Upper lobe of left lung (tissue), 6 donors: Measurements from ENCODE around the gene ABT1. TPM values are rescaled to one million over a fixed set of nuclear protein-coding genes. Genes with fewer than 3 reads are reported as not detected.

ENCODE experiments used
- ATAC-seq, 2 donors: fragments of 200-7000 bp; cut with Tn5 transposase; one replicate each; pipeline ENCODE4 v1.9.1; 2022; ENCODE audit warnings: mild to moderate bottlenecking in 2 of 2, moderate library complexity in 2 of 2; ENCODE audit not compliant: low FRiP score in 2 of 2
- DNase-seq, 2 donors: peaks; one replicate each; pipeline ENCODE4 v3.0.0-alpha.2; 2019 to 2020
- H3K27ac ChIP-seq, 4 donors: fragments of 200-600 bp; sonication (generic); one replicate each; pipeline ENCODE4 v1.5.1; 2016 to 2019
- H3K27me3 ChIP-seq, 4 donors: fragments of 200-600 bp; sonication (generic); one replicate each; pipeline ENCODE4 v1.5.1; 2017 to 2019
- H3K36me3 ChIP-seq, 4 donors: fragments of 200-600 bp; sonication (generic); one replicate each; pipeline ENCODE4 v1.5.1; 2016 to 2019
- H3K4me1 ChIP-seq, 4 donors: fragments of 200-600 bp; sonication (generic); one replicate each; pipeline ENCODE4 v1.5.1; 2018 to 2019
- H3K4me3 ChIP-seq, 4 donors: fragments of 200-600 bp; sonication (generic); one replicate each; pipeline ENCODE4 v1.5.1; 2017 to 2019; ENCODE audit warnings: mild to moderate bottlenecking in 2 of 4, moderate library complexity in 1 of 4
- H3K9me3 ChIP-seq, 4 donors: fragments of 200-600 bp; sonication (generic); one replicate each; pipeline ENCODE4 v1.5.1; 2018 to 2019
- CTCF ChIP-seq, 6 experiments: fragments of 450-650 bp in 4 of 6; fragments of 200-600 bp in 2 of 6; sonication (generic) in 2 of 6; IDR thresholded peaks; one replicate each; pipeline ENCODE4 v1.5.1; 2016 to 2019; ENCODE audit warnings: antibody characterized with exemption in 6 of 6
- EP300 ChIP-seq, 4 donors: sonication (generic); formaldehyde crosslinking; IDR thresholded peaks; one replicate each; pipeline ENCODE4 v1.5.1; 2017; ENCODE audit warnings: antibody characterized with exemption in 4 of 4, control low read depth in 2 of 4
- POLR2A ChIP-seq, 4 donors: fragments of 450-650 bp; IDR thresholded peaks; one replicate each; pipeline ENCODE4 v1.5.1; 2016 to 2017; ENCODE audit warnings: antibody characterized with exemption in 4 of 4, mild to moderate bottlenecking in 2 of 4
- POLR2AphosphoS5 ChIP-seq, 2 donors: sonication (generic); formaldehyde crosslinking; IDR thresholded peaks; one replicate each; pipeline ENCODE4 v1.5.1; 2017; ENCODE audit warnings: antibody characterized with exemption in 2 of 2
- WGBS, 2 donors: methylation state at CpG; one replicate each; pipeline ENCODE4 v1.1.5; 2017 to 2018; 5-methylcytosine and 5-hydroxymethylcytosine counted together
- total RNA-seq, 6 donors: library from RNA; depleted of rRNA in 4 of 6; stranded (reverse); fragments of >200 nt in 4 of 6; gene quantifications; one replicate each; pipeline versions ENCODE4 v1.1.0 to v1.2.1, GENCODE V29; 2016 to 2021
- donor health status: DM: no; HTN: no; CAD: no; lungs with moderate emphysema.
- donor health status: DM: no; HTN: yes; CAD: no; lungs with severe emphysema.

The ABT1 gene
- total RNA-seq, 6 donors from 2014 or later: 6.3 to 22.5 (median 15.4) TPM

- H3K36me3 ChIP-seq: no peaks in the 10 kb centered on the region
- DNase-seq (no peak), ATAC-seq (no peak)
- WGBS, 2 donors: 0 to 96% methylated on average over 1 of the region's 1 CpG
- H3K4me3 ChIP-seq: no peak overlapping the region
- H3K4me1 ChIP-seq: no peaks in the 10 kb centered on the region
- no peak for TF ChIP-seq CTCF (IDR thresholded peaks at IDR 0.05)
- no peak for TF ChIP-seq EP300 (IDR thresholded peaks at IDR 0.05)
- TF ChIP-seq POLR2AphosphoS5 (IDR thresholded peaks at IDR 0.05): no peak
- peaks cover 0 to 5% (median 0%) of the 10 kb centered on the region in 4 donors for H3K9me3 ChIP-seq
- no peak overlapping the region for H3K27ac ChIP-seq
- H3K27me3 ChIP-seq: no peaks in the 10 kb centered on the region
These were observed 26.6 kb downstream of the ABT1 start for GRCh38 chr6:26623339-26623859.

- Histone ChIP-seq H3K4me1 (no peaks in the 10 kb centered on the region), H3K4me3 (no peak overlapping the region), H3K27me3 (no peaks in the 10 kb centered on the region), H3K36me3 (no peaks in the 10 kb centered on the region), H3K27ac (no peak overlapping the region), H3K9me3 (peaks cover 0 to 5% (median 0%) of the 10 kb centered on the region in 4 donors)
- WGBS, 2 donors: 93 to 98% methylated on average over 1 of the region's 1 CpG
- TF ChIP-seq EP300 (IDR thresholded peaks at IDR 0.05) (no peak), CTCF (IDR thresholded peaks at IDR 0.05) (no peak), POLR2A (IDR thresholded peaks at IDR 0.05) (no peak), POLR2AphosphoS5 (IDR thresholded peaks at IDR 0.05) (no peak)
- ATAC-seq (no peak), DNase-seq (no peak)
These were observed 27.8 kb downstream of the ABT1 start for GRCh38 chr6:26624557-26624956.

GRCh38 chr6:26627843-26628242 is 31.1 kb downstream of the ABT1 start:
- no peak overlapping the region for H3K4me3 ChIP-seq
- TF ChIP-seq POLR2AphosphoS5 (IDR thresholded peaks at IDR 0.05): no peak
- no peak for TF ChIP-seq POLR2A (IDR thresholded peaks at IDR 0.05)
- no peak for TF ChIP-seq CTCF (IDR thresholded peaks at IDR 0.05)
- TF ChIP-seq EP300 (IDR thresholded peaks at IDR 0.05): no peak
- DNase-seq (no peak), ATAC-seq (no peak)
- no peaks in the 10 kb centered on the region for H3K36me3 ChIP-seq
- H3K9me3 ChIP-seq: peaks cover 0 to 5% (median 0%) of the 10 kb centered on the region in 4 donors
- H3K27ac ChIP-seq: no peak overlapping the region
- no peaks in the 10 kb centered on the region for H3K27me3 ChIP-seq
- 81 to 84% methylated on average over 7 of the region's 7 CpGs for WGBS, 2 donors
- H3K4me1 ChIP-seq: no peaks in the 10 kb centered on the region

- DNase-seq (no peak), ATAC-seq (no peak)
- 28 to 44% methylated on average over 1 of the region's 1 CpG for WGBS, 2 donors
- H3K27ac ChIP-seq: no peak overlapping the region
- no peak for TF ChIP-seq POLR2AphosphoS5 (IDR thresholded peaks at IDR 0.05)
- H3K9me3 ChIP-seq: peaks cover 0 to 4% (median 0%) of the 10 kb centered on the region in 4 donors
- H3K4me1 ChIP-seq: no peaks in the 10 kb centered on the region
- no peaks in the 10 kb centered on the region for H3K27me3 ChIP-seq
- H3K4me3 ChIP-seq: no peak overlapping the region
- peaks cover 0 to 6% (median 4%) of the 10 kb centered on the region in 4 donors for H3K36me3 ChIP-seq
These were observed 32.6 kb downstream of the ABT1 start for GRCh38 chr6:26629359-26629758.

GRCh38 chr6:26640806-26641205 is 44.1 kb downstream of the ABT1 start:
- Histone ChIP-seq H3K36me3 (peaks cover 26 to 56% (median 43%) of the 10 kb centered on the region in 4 donors), H3K27ac (no peak overlapping the region), H3K4me1 (no peaks in the 10 kb centered on the region), H3K9me3 (peaks cover 11 to 43% (median 30%) of the 10 kb centered on the region in 4 donors), H3K4me3 (no peak overlapping the region), H3K27me3 (no peaks in the 10 kb centered on the region)
- 95 to 96% methylated on average over 2 of the region's 2 CpGs for WGBS, 2 donors
- ATAC-seq (no peak), DNase-seq (no peak)
- TF ChIP-seq EP300 (IDR thresholded peaks at IDR 0.05) (no peak), POLR2AphosphoS5 (IDR thresholded peaks at IDR 0.05) (no peak), CTCF (IDR thresholded peaks at IDR 0.05) (no peak), POLR2A (IDR thresholded peaks at IDR 0.05) (no peak)
